GM19452 (cell line): ENCODE measurements around the gene CRY1.
A peak's percentile ranks its signal among the peaks of the same experiment; 100 is the strongest.
"Not testable (repeated sequence)": the region's sequence is repeated elsewhere in the genome, so short reads cannot be mapped to it uniquely, and the experiment has no call there.

Experiments
- ATAC-seq: cut with Tn5 transposase; IDR thresholded peaks from one replicate; pipeline ENCODE4 v1.9.1; 2021; ENCODE audit not compliant: unreplicated experiment

CRY1 gene

GRCh38 chr12:107108995-107109508 is 15.7 kb upstream of the CRY1 start:
- ATAC-seq, result no peak

GRCh38 chr12:107108366-107108765 is 15.0 kb upstream of the CRY1 start:
- not testable (repeated sequence) for ATAC-seq

- ATAC-seq, result no peak
Measured at GRCh38 chr12:107107381-107107780, 14.0 kb upstream of the CRY1 start.

DNA sequence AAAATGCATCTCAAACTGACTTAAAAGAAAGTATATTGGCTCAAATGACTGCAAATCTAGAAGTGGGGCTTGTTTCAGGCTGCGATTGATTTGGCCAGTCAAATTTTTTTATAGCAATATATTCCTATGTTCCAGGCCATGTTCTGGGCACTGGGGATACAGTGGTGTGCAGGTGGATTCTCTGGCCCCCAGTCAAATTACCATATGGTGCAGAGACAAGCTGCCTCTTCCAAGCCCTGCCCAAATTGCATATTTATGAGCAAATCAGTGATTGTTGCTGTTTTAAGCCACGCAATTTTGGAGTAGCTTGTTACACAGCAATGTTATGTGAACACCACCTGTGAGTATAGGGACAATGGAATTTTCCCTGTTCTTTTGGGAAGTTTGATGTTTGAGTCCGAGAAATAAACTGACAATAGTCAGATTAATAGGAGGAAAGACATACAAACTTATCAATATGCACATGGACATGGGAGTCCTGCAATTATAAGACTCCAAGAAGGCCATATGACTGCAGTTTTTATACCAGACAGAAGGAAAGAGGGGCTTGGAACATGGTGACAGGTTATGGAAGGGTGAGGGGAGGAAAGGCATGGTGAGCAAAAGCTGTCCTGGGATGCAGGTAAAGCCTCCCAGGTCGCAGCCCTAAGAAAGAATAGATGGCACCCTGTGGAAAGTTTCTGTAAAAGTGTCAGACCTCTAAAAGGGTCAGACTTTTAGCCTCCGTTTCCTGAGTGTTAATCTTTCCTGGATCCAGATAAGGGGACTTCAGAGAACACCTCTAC is 13.1 kb upstream of the CRY1 start:
- no peak for ATAC-seq

DNA sequence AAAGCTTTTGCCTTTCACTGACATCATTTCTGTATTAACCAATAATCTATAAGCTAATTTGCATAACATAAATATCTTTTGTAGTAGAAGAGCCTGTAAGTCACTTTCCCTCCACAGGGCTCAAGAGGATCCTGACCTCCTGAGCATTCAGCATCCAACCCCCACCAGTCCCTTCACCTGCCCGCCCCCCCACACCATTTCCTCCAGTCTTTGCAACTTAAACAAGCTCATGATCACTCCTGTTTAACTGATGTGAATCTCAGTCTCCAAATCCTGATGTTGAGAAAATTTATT is 12.0 kb upstream of the CRY1 start:
- ATAC-seq, result no peak

DNA sequence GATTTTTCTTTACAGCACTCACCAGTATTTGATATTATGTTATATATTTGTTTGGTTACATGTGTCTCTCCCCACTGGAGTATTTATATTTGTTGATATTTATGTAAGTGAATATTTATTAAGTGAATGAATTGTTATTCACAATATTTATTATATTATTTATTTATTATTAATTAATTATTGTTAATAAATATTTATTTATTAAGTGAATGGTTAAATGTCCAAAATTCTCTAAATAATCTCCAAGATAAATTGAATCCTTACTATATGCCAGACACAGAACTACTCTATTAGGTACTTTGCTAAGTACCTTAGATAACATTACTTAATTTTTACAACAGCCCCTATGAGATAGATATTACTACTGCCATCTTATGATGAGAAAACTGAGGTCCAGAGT is 10.2 kb upstream of the CRY1 start:
- ATAC-seq, result no peak

DNA sequence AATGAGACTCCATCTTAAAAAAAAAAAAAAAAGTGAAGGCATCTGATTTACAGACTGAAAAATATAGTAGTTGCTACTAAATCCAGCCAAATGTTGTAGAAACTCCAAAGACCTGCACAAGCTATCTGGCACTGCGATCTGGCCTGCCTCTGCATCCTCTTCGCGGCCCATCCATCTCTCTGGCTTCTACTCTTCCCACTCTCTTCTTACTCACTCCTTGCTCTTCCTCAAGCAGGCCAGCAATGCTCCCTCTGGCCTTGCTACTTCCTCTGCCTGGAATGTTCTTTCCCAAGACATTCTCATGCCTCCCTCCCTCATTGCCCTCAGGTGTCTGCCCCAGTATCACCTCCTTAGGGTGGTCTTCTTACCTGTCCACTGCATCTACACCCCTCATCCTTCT is 9.7 kb upstream of the CRY1 start:
- no peak for ATAC-seq

DNA sequence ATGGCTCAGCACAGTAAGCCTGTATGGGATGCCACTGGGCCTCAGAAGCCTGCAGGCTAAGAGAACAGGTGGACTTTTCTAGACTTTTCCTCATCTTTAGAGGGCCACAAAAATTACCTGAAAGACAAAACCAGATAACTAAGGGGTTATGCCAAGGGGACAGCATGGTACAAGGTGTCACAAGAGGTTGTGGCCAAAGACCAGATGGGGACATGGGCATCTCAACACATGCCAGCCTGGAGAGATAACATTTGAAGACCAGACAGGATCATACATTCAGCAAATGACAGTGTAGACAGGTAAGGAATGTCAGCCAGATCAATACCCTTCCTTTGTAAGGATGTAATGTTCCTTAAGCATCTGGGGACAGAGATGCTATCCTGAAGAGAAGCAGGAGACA is 8.9 kb upstream of the CRY1 start:
- ATAC-seq, result no peak

- ATAC-seq, result no peak
Measured at GRCh38 chr12:107101651-107102050, 8.3 kb upstream of the CRY1 start.

GRCh38 chr12:107099917-107100316 is 6.6 kb upstream of the CRY1 start:
- ATAC-seq, result no peak

- no peak for ATAC-seq
Measured at GRCh38 chr12:107096571-107096970, 3.2 kb upstream of the CRY1 start.

DNA sequence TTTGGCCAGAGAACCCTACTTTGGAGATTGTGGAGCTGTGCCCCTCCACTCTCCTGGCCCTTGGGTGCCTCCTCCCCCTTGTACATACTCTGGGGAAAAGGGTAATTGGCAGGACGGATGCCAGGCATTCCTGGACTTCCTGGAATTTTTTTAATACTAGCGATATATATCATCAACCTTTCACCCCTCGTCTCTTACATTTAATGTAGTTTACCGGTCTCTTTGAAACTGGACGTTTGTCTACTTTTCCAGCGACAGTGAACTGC is 767 bp upstream of the CRY1 start:
- ATAC-seq, result no peak

GRCh38 chr12:107092669-107093416 is 506 bp downstream of the CRY1 start:
- peak; percentile 33 for ATAC-seq

DNA sequence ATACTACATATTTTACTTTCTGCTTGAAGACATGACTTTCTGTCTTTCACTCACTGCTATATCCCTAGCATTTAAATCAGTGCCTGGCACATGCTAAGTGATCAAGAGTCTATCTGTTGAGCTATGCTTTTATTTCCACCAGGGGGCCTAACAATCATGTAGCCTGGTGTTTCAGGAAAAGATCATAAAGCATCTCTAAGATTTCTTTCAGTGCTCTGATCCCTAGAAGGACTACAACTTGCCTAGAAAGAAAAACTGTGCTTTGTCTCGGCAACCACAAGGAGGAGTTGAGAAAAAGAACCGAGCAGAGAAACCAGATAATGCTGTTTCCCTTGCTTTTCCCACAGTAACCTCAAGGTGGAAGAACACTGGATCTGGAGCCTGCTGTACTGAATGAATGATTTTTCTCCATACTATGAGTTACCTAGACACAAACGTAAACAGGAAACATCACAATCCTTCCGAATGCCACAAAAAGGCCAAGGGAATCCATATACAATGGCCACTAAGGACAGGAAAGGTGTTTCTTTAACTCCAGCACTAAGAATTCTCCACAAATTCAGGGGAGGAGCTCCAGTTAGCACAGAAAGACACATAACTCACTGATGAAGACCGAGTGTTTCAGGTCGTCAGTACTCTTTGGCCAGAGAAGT is 1.2 kb downstream of the CRY1 start:
- ATAC-seq, result no peak

DNA sequence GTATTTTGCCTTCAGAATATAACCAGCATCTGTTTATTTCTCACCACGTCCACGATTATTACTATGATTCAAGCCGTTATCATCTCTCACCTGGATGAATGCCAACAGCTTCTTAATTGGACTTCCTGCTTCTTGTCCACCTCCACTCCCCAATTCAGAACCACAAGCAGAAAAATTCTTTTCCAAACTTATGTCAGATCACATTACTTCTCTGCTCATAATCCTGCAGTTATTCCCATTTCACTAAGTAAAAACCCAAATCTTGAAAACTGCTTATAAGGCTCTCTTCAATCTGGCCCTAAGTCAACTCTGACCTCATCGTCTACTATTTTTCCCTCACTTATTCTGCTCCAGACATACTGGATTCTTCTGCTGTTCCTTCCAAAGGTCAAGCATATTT is 2.0 kb downstream of the CRY1 start:
- ATAC-seq, result no peak

GRCh38 chr12:107090711-107091110 is 2.6 kb downstream of the CRY1 start:
- no peak for ATAC-seq

DNA sequence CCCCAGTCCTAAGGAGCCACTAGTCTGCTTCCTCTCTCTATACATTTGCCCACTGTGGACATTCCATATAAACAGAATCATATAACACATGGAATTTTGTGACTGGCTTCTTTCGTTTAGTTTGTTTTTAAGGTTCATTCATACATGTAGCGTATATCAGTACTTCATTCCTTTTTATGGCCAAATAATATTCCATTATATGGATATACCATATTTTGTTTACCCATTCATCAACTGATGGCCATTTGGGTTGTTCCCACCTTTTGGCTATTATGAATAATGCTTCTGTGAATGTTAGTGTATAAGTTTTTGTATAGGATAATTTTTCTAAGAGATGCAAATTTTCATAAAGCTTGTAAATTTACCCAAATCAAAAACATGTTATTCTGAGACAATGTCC is 4.4 kb downstream of the CRY1 start:
- no peak for ATAC-seq

DNA sequence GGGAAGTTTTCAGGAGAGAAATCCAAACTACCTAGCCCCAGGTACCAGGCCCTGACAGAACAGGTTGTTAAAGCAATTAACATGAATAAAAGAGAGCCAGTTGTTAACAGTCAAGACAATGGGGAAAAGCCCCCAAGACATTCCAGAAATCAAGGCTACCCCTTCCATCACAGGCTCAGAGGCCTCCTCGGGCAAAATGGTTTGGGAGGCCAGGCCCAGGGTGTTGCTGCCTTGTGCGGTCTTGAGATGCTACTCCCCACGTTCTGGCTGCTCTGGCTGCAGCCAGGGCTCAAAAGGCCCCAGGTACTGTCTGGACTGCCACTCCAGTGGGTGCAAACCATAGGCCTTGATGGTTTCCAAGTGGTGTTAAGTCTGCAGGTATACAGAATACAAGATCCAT is 7.0 kb downstream of the CRY1 start:
- ATAC-seq, result no peak

GRCh38 chr12:107081778-107082177 is 11.6 kb downstream of the CRY1 start:
- no peak for ATAC-seq

GRCh38 chr12:107080299-107080698 is 13.1 kb downstream of the CRY1 start:
- no peak for ATAC-seq

- ATAC-seq, result no peak
Measured at GRCh38 chr12:107079172-107080011, 14.0 kb downstream of the CRY1 start.
